HepG2 (cell line): ENCODE data around the gene ACSM2B. TPM values are rescaled to one million over a fixed set of nuclear protein-coding genes. Genes with fewer than 3 reads are reported as not detected.
"Not testable (repeated sequence)": the region's sequence is repeated elsewhere in the genome, so short reads cannot be mapped to it uniquely, and the experiment has no call there.

Source experiments
- ATAC-seq: fragments of 200-7000 bp; cut with Tn5 transposase; 3 replicates; pipeline ENCODE4 v1.9.1; 2020; ENCODE audit warnings: mild to moderate bottlenecking, moderate library complexity
- BruUV-seq: library from RNA; stranded (reverse); fragments of 400-500 nt; replicated peaks from 2 replicates; lab custom pipeline; 2021; lab: Mats Ljungman, UMichigan
- CTCF ChIA-PET: fragments of 300-600 bp; formaldehyde crosslinking; extraction: SDS; loops from one replicate; lab custom pipeline; 2021; ENCODE audit warnings: low total read pairs, inconsistent platforms, low intra/inter-chr PET ratio; lab: Yijun Ruan, JAX
- POLR2A ChIA-PET: fragments of 350-600 bp; sonication (Branson Sonifier 250); formaldehyde crosslinking; loops from one replicate; lab custom pipeline; 2020; ENCODE audit warnings: antibody characterized with exemption, inconsistent platforms; lab: Yijun Ruan, JAX
- DNase-seq: peaks from one replicate; pipeline ENCODE4 v3.0.0-alpha.2; 2015; ENCODE audit warnings: low spot score
- FAIRE-seq: peaks from 3 replicates; lab custom pipeline; 2011; peaks lifted over from hg19 to GRCh38; lab: Jason Lieb, UNC
- H2AFZ ChIP-seq: one replicate; pipeline ENCODE4 v1.6.1; 2011; ENCODE audit warnings: low read length, inconsistent platforms
- H3K27ac ChIP-seq: fragments of 300-600 bp; 3 replicates; pipeline ENCODE4 v1.8.0; 2011; ENCODE audit warnings: mixed run types, mild to moderate bottlenecking, mixed read lengths, low read length, inconsistent platforms; ENCODE audit not compliant: insufficient read depth; ENCODE audit errors: extremely low read length
- H3K27me3 ChIP-seq, 2 experiments: fragments of 200-600 bp in 1 of 2; 2 replicates in 1 of 2; 3 replicates in 1 of 2; pipeline versions ENCODE4 v1.6.0 to v1.8.0; 2011; ENCODE audit warnings: low read length in 2 of 2, mild to moderate bottlenecking in 2 of 2, moderate library complexity in 2 of 2, inconsistent platforms in 1 of 2; ENCODE audit not compliant: insufficient read depth in 2 of 2, control insufficient read depth in 1 of 2
- H3K36me3 ChIP-seq, 2 experiments: fragments of 200-600 bp in 1 of 2; replicated peaks in 1 of 2; 2 replicates in 1 of 2; 3 replicates in 1 of 2; pipeline versions ENCODE4 v1.5.1 to v1.8.0; 2011; ENCODE audit warnings: low read length in 2 of 2, inconsistent platforms in 1 of 2; ENCODE audit not compliant: insufficient read depth in 2 of 2, control insufficient read depth in 1 of 2
- H3K4me1 ChIP-seq: 2 replicates; pipeline ENCODE4 v1.5.1; 2012; ENCODE audit warnings: low read length, inconsistent platforms; ENCODE audit not compliant: insufficient read depth
- H3K4me2 ChIP-seq: 2 replicates; pipeline ENCODE4 v1.6.0; 2011; ENCODE audit warnings: low read depth, low read length, inconsistent platforms
- H3K4me3 ChIP-seq, 3 experiments: fragments of 200-600 bp in 1 of 3; sonication (generic), shearing (Covaris generic) in 1 of 3; replicated peaks in 1 of 3; 2 replicates each; pipeline ENCODE4 v1.5.1; 2011 to 2016; ENCODE audit warnings: low read length in 3 of 3, inconsistent platforms in 2 of 3, low read depth in 2 of 3, mild to moderate bottlenecking in 2 of 3, control low read depth in 1 of 3, mixed read lengths in 1 of 3; ENCODE audit not compliant: insufficient read depth in 1 of 3
- H3K79me2 ChIP-seq: one replicate; pipeline ENCODE4 v1.6.1; 2011; ENCODE audit warnings: low read length, inconsistent platforms; ENCODE audit not compliant: insufficient read depth
- H3K9ac ChIP-seq: 2 replicates; pipeline ENCODE4 v1.6.0; 2011; ENCODE audit warnings: mild to moderate bottlenecking, low read depth, low read length, inconsistent platforms; ENCODE audit not compliant: insufficient read depth
- H3K9me3 ChIP-seq: 2 replicates; pipeline ENCODE4 v1.5.1; 2012; ENCODE audit warnings: mild to moderate bottlenecking, low read length
- H4K20me1 ChIP-seq: 2 replicates; pipeline ENCODE4 v1.6.0; 2011; ENCODE audit warnings: inconsistent platforms, mild to moderate bottlenecking, low read length, moderate library complexity; ENCODE audit not compliant: insufficient read depth
- GATAD2A ChIP-seq: IDR thresholded peaks from 2 replicates; pipeline ENCODE4 v1.6.1; 2016
- HMG20A ChIP-seq: IDR thresholded peaks from 2 replicates; pipeline ENCODE4 v1.6.1; 2016; ENCODE audit warnings: borderline replicate concordance
- REPIN1 ChIP-seq: sonication (generic); formaldehyde crosslinking; IDR thresholded peaks from 2 replicates; pipeline ENCODE4 v1.8.0; 2022; ENCODE audit warnings: missing genetic modification reagents, low read depth, mild to moderate bottlenecking, borderline replicate concordance
- SMC3 ChIP-seq: IDR thresholded peaks from 2 replicates; pipeline ENCODE4 v1.6.1; 2011; ENCODE audit warnings: low read length, improper control_type of control experiment
- STAG1 ChIP-seq: sonication (generic); formaldehyde crosslinking; IDR thresholded peaks from 2 replicates; pipeline ENCODE4 v1.4.0; 2020; ENCODE audit warnings: missing genetic modification reagents
- TEAD3 ChIP-seq: optimal IDR thresholded peaks from 2 replicates; pipeline ENCODE3; 2016; ENCODE audit warnings: borderline replicate concordance
- ZBTB38 ChIP-seq: sonication (generic); formaldehyde crosslinking; IDR thresholded peaks from 2 replicates; pipeline ENCODE4 v1.5.1; 2020; ENCODE audit warnings: mild to moderate bottlenecking, missing genetic modification reagents
- ZMYM4 ChIP-seq: sonication (generic); formaldehyde crosslinking; IDR thresholded peaks from 2 replicates; pipeline ENCODE4 v1.8.1; 2023; ENCODE audit warnings: mild to moderate bottlenecking, missing genetic modification reagents
- ZNF121 ChIP-seq: sonication (generic); formaldehyde crosslinking; IDR thresholded peaks from 2 replicates; pipeline ENCODE4 v1.5.0; 2020; ENCODE audit warnings: mild to moderate bottlenecking, missing genetic modification reagents
- WGBS: methylation state at CpG from one replicate; pipeline ENCODE4 v1.1.6; 2017; ENCODE audit warnings: low lambda C conversion rate; 5-methylcytosine and 5-hydroxymethylcytosine counted together
- in situ Hi-C: cut with HindIII; loops from 2 replicates; pipeline ENCODE4 v1.10.0; 2017; ENCODE audit warnings: low pct_unique_long_range_greater_than_20kb; ENCODE audit not compliant: extremely low pct_ligation_motif_present
- intact Hi-C: fragments of 100-400 bp; cut with micrococcal nuclease; formaldehyde crosslinking; loops from one replicate; pipeline ENCODE4 v1.10.0; 2022; ENCODE audit not compliant: unreplicated experiment
- polyA plus RNA-seq, 8 experiments: library from polyadenylated mRNA; depleted of rRNA in 3 of 8; stranded (reverse) in 7 of 8; unstranded in 1 of 8; fragments of >200 nt; fragmentation: Illumina TruSeq in 4 of 8; extraction: Trizol in 4 of 8; gene quantifications; 2 replicates each; pipeline versions ENCODE4 v1.2.1 to v1.2.3, GENCODE V29; 2011 to 2016; ENCODE audit warnings: low read depth in 4 of 8, missing spikeins in 1 of 8, mixed read lengths in 1 of 8; ENCODE audit not compliant: insufficient read depth in 1 of 8
- total RNA-seq, 5 experiments: library from RNA; depleted of rRNA; stranded (reverse); fragments of >200 nt; fragmentation: Illumina TruSeq; extraction: Trizol; gene quantifications; 2 replicates each; pipeline ENCODE4 v1.2.3, GENCODE V29; 2016; ENCODE audit warnings: low read depth in 1 of 5
- TF ChIP-seq, protein P1 (sequence below): sonication (generic); formaldehyde crosslinking; IDR thresholded peaks from 2 replicates; pipeline ENCODE4 v1.4.0; 2020; ENCODE audit warnings: missing genetic modification reagents, low read depth, mild to moderate bottlenecking, borderline replicate concordance
- TF ChIP-seq, protein P2 (sequence below): sonication (generic); formaldehyde crosslinking; IDR thresholded peaks from 2 replicates; pipeline ENCODE4 v1.4.0; 2020; ENCODE audit warnings: missing genetic modification reagents, mild to moderate bottlenecking, borderline replicate concordance
- TF ChIP-seq, protein P3 (sequence below): IDR thresholded peaks from 2 replicates; pipeline ENCODE4 v1.6.1; 2016; ENCODE audit warnings: low read depth
- TF ChIP-seq, protein P4 (sequence below): sonication (generic); formaldehyde crosslinking; IDR thresholded peaks from 2 replicates; pipeline ENCODE4 v1.5.1; 2020; ENCODE audit warnings: mild to moderate bottlenecking, missing genetic modification reagents, moderate library complexity

ACSM2B gene
- total and polyA plus RNA-seq, 2 of the 13 experiments (the other 11 are each of a cell fraction or from before 2014, with no cell fraction given), result 22.9 to 34.0 TPM

DNA sequence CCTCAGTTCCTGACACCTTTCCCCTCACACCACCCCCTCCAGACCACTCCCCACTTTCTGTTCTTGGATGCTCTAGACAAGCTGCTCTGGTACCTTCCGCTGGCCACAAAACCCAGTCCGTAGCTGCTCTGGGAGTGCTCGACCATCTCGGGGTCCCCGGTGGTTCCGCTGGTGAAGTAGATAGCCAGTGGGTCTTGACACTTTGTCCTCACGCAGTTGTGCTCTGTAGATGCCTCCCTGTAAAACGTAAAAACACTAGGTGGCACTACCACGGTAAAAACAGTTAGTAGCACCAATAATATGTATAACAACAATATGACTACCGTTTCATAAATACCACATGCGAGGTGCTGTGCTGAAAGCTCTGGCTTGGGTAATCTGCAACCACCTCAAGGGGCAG is 26.0 kb upstream of the ACSM2B start:
- H3K9ac ChIP-seq, H2AFZ ChIP-seq, H3K79me2 ChIP-seq, H3K27ac ChIP-seq, FAIRE-seq, intact Hi-C loops, H3K4me2 ChIP-seq, in situ Hi-C loops, H4K20me1 ChIP-seq, H3K36me3 ChIP-seq, H3K9me3 ChIP-seq, ATAC-seq, H3K27me3 ChIP-seq, POLR2A ChIA-PET, H3K4me3 ChIP-seq, BruUV-seq: not testable (repeated sequence)
- CTCF ChIA-PET, result interaction anchor here (1.7 kb wide), 1 partner anchor 90 kb away, joined by 6 read pairs; no protein-coding TSS in a partner anchor
- WGBS, result 84% methylated on average over 11 of the region's 11 CpGs
- DNase-seq, result peak; percentile 41
- H3K4me1 ChIP-seq, result peaks cover 45% of the 10 kb centered on the region
- TF ChIP-seq, protein P1, sequence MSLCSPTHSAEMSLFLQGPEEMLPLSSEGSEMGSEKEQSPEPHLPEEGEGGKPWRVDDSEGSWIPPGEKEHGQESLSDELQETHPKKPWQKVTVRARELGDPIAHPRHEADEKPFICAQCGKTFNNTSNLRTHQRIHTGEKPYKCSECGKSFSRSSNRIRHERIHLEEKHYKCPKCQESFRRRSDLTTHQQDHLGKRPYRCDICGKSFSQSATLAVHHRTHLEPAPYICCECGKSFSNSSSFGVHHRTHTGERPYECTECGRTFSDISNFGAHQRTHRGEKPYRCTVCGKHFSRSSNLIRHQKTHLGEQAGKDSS (CRISPR knock-in tag), result 0 out of 2 replicates have a peak, but pooled peaks have one; percentile 27
- TF ChIP-seq GATAD2A (CRISPR knock-in tag) (0 out of 2 replicates have a peak, but pooled peaks have one; percentile 13), SMC3 (peak; percentile 29; the same call in 1 of the 2 replicates), HMG20A (CRISPR knock-in tag) (0 out of 2 replicates have a peak, but pooled peaks have one; percentile 10), STAG1 (CRISPR knock-in tag) (peak; percentile 61), REPIN1 (0 out of 2 replicates have a peak, but pooled peaks have one; percentile 34), TEAD3 (CRISPR knock-in tag) (peak; percentile 22), ZMYM4 (CRISPR knock-in tag) (0 out of 2 replicates have a peak, but pooled peaks have one; percentile 35), ZBTB38 (CRISPR knock-in tag) (0 out of 2 replicates have a peak, but pooled peaks have one; percentile 29), ZNF121 (CRISPR knock-in tag) (peak; percentile 85)
- TF ChIP-seq, protein P2, sequence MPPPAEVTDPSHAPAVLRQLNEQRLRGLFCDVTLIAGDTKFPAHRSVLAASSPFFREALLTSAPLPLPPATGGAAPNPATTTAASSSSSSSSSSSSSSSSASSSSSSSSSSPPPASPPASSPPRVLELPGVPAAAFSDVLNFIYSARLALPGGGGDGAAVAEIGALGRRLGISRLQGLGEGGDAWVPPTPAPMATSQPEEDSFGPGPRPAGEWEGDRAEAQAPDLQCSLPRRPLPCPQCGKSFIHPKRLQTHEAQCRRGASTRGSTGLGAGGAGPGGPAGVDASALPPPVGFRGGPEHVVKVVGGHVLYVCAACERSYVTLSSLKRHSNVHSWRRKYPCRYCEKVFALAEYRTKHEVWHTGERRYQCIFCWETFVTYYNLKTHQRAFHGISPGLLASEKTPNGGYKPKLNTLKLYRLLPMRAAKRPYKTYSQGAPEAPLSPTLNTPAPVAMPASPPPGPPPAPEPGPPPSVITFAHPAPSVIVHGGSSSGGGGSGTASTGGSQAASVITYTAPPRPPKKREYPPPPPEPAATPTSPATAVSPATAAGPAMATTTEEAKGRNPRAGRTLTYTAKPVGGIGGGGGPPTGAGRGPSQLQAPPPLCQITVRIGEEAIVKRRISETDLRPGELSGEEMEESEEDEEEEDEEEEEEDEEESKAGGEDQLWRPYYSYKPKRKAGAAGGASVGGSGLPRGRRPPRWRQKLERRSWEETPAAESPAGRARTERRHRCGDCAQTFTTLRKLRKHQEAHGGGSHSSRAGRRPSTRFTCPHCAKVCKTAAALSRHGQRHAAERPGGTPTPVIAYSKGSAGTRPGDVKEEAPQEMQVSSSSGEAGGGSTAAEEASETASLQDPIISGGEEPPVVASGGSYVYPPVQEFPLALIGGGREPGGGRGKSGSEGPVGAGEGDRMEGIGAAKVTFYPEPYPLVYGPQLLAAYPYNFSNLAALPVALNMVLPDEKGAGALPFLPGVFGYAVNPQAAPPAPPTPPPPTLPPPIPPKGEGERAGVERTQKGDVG (CRISPR knock-in tag), result peak; percentile 63; the same call in 1 of the 2 replicates
- TF ChIP-seq, protein P3, sequence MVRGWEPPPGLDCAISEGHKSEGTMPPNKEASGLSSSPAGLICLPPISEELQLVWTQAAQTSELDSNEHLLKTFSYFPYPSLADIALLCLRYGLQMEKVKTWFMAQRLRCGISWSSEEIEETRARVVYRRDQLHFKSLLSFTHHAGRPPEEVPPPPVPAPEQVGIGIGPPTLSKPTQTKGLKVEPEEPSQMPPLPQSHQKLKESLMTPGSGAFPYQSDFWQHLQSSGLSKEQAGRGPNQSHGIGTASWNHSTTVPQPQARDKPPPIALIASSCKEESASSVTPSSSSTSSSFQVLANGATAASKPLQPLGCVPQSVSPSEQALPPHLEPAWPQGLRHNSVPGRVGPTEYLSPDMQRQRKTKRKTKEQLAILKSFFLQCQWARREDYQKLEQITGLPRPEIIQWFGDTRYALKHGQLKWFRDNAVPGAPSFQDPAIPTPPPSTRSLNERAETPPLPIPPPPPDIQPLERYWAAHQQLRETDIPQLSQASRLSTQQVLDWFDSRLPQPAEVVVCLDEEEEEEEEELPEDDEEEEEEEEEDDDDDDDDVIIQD, result peak; percentile 69; the same call in 1 of the 2 replicates
- TF ChIP-seq, protein P4, sequence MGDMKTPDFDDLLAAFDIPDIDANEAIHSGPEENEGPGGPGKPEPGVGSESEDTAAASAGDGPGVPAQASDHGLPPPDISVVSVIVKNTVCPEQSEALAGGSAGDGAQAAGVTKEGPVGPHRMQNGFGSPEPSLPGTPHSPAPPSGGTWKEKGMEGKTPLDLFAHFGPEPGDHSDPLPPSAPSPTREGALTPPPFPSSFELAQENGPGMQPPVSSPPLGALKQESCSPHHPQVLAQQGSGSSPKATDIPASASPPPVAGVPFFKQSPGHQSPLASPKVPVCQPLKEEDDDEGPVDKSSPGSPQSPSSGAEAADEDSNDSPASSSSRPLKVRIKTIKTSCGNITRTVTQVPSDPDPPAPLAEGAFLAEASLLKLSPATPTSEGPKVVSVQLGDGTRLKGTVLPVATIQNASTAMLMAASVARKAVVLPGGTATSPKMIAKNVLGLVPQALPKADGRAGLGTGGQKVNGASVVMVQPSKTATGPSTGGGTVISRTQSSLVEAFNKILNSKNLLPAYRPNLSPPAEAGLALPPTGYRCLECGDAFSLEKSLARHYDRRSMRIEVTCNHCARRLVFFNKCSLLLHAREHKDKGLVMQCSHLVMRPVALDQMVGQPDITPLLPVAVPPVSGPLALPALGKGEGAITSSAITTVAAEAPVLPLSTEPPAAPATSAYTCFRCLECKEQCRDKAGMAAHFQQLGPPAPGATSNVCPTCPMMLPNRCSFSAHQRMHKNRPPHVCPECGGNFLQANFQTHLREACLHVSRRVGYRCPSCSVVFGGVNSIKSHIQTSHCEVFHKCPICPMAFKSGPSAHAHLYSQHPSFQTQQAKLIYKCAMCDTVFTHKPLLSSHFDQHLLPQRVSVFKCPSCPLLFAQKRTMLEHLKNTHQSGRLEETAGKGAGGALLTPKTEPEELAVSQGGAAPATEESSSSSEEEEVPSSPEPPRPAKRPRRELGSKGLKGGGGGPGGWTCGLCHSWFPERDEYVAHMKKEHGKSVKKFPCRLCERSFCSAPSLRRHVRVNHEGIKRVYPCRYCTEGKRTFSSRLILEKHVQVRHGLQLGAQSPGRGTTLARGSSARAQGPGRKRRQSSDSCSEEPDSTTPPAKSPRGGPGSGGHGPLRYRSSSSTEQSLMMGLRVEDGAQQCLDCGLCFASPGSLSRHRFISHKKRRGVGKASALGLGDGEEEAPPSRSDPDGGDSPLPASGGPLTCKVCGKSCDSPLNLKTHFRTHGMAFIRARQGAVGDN (CRISPR knock-in tag), result peak; percentile 28; the same call in 1 of the 2 replicates
